Measurements from ENCODE around the gene TFPI.
"Not testable (repeated sequence)": the region's sequence is repeated elsewhere in the genome, so short reads cannot be mapped to it uniquely, and the experiment has no call there.

Gene TFPI

DNA sequence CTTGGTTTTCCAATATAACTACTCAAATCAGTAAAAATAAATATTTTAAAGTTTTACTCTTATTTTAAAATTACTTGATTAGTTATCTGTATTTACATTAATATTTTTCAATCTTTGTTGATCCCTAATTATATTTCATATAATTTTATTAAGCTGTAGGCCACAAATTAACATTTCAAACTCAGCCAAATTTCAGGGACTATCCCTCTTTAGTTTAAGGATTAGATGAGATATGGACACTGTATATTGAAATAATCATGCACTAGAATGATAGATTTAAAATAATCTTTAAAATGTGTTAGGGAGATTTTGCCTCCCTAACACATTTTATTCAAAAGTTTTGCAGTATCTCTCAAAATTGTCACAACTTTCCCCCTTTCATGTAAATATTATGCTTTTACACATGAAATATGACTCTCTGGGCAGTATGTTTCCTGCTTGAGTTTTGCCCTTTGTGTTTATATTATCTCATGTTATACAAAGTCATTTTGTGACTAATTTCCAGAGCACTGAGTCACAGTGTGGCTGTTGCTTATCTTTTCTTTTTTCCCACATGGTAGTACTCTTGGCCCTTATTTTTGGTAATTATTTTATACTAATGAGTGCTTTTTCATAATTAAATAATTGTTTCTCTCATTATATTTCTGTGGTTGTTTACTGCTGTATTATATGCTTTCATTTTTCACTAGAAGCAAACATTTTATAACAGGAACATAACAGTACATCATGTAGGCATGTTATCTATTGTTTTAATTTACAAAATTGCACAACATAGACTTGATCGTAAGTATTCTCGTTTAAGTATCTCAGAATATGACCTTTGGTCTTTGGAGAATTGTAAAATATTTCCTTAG is 1.2 kb downstream of the TFPI start:
- no peak for DNase-seq

DNA sequence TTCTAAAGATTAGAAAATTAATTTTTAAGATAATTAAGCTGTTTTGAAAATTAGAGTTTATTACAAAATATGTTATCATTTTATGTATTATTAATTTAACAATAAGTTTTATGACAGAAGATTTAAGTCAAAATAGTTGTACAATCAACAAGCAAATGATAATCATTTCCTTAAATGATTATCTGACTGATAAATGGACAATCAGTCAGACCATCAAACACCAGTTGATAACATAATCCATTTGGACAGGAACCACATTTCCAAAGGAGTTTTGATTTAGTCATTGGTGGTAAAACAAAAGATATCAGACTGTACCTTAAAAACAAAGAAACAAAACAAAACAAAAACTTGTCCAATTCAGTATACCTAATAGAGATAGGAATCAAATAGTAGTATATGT is 1.9 kb downstream of the TFPI start:
- DNase-seq: no peak

DNA sequence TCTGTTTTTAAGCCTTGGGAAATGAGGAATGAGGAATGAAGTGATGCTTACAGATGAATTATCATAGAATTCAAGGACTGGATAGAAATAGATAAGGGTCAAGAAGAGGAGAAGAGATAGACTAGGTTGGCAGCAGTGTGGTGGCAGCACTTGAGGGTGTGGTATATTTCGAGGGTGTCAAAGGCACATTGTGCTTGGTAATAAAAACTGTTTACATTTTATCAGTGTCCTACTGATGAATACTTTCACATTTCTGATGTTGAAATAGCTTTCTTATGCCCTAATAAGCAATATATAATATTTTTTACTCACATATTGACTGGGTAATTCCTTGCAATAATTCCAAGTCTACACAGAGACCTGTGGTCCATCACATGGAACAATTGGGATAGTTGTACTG is 3.4 kb downstream of the TFPI start:
- no peak for DNase-seq

DNA sequence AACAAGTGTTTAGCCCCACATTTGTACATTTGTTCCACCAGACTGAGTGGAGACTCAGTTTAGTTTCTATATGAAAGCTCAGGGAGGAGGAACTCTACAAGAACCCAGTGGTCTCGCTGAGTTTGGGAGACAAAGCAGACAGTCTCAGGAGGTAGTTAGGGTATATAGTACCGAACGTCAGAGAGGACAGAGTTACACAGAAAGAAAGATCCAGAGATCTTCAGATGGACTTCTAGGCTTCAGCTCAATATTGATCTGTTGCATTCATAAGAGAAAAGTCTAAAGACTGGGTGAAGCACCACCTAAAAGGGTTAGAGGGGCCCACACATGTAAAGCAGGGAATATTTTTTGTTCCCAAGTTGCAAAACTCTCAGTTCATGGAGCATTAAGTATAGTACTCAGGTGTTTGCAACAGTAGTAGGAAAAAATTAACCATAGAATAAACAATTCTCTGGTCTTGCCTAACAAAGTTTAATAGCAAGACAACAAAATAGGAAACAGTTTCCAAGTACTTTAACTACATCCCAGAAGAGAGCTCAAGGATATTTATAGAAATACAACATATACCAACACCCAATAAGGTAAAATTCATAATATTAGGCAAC is 4.2 kb downstream of the TFPI start:
- DNase-seq: no peak

DNA sequence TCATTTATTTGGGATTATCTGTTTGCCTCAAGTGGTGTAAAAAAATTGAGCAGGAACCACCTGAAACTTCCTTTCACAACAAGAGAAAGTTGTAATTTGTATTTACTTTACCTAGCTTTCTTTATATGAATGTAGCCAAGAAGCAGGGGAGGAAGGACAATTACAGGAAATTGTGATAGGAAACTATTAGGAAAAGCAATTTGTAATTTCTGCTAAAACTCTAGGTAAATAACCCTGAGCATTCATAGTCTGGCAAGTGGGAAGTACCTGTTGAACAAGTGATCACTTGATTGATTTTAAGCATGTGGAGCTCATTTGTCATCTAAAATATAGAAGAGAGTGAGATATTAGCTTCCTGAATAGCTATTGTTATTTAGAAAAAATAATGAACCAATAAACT is 5.0 kb downstream of the TFPI start:
- no peak for DNase-seq

DNA sequence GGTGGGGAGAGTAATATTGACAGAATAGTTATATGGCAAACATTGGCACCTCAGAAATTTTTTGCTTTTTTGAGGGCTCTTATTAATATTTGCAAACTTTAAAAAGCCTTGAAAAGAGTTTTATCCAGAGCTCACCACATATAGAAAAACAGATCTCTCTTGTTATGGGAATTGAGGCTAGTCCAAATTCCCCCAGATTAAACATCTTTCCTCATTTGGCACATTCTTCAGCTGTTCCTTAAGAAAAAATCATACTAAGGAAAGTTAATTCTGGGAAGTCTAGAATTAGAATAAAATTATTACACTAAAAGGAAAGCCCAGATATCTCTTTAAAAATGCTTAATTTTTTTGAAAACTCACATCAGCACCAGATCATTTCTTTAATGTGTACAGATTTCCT is 5.6 kb downstream of the TFPI start:
- DNase-seq: no peak

DNA sequence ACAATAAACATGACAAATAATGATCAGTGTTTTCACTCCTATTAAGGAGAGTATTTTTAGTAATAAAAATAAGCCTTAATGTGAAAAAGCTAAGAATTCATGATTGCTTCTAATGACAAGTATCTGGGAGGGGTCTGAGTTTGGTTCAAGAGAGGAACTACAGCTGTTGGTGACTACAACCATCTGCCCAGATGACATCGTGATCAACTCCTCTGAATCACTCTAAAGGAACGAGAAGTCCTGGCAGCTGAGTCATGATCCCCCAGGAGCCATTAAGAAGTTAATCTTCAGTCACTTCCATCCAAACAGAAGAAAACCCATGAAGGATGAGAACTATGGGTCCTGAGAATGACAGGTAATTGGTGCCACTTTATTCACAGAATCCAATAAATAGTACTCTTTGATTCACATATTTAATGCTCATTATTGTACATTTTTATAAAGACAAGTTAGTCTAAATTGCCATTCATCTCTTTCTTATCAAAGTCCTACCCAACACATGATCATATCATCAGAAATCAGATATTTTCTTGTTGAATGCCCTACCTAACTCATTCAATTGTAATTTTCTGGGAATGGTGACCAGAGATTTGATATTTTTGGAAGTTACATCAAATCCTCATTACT is 6.8 kb downstream of the TFPI start:
- DNase-seq: no peak

DNA sequence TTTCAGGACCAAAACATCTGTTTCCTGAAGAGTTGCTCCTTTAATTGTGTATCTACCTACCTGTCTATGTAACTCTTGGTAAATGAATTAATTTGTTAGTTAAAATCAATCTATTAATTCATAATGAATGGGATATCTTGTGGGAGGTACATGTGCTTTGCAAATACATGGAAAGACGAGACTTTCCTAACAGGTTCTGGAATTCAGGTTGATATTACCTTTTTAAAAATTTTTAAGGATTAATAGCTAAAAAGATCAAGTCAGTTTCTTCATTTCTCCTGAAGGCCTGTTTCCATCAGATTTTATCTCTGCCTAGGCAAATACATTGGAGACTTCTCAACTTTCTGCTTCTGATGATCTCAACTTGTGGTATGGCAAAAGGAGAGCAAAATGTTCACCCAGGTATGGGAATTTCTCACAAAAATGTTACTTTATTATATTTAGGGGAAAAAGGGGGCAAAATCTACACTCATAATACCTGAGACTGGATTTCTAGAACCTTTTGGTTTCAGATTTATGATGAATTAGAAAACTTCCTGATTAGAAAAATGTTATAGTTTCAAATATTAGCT is 7.4 kb downstream of the TFPI start:
- DNase-seq: no peak

DNA sequence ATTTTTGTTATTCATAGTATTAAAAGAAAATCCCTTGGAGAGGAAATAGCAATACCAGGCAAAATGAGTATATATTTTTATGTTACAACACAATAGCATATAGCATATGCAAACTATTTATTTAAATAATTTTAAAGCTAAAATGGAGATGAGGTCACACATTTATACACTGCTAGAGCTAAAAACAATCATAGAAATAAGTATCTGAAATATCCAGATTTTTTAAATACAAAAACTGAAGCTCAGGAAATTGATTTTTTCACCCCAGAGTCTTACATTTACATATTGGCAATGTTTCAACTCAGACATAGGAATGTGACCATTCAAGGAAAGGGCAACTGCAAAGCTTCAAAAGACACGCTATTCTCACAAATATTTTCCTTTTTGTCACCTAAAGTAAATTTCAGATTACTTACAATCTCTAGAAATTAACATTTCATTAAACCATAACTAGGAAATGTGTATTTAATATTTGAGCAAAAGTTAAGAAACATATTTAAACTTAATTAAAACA is 8.9 kb downstream of the TFPI start:
- no peak for DNase-seq

DNA sequence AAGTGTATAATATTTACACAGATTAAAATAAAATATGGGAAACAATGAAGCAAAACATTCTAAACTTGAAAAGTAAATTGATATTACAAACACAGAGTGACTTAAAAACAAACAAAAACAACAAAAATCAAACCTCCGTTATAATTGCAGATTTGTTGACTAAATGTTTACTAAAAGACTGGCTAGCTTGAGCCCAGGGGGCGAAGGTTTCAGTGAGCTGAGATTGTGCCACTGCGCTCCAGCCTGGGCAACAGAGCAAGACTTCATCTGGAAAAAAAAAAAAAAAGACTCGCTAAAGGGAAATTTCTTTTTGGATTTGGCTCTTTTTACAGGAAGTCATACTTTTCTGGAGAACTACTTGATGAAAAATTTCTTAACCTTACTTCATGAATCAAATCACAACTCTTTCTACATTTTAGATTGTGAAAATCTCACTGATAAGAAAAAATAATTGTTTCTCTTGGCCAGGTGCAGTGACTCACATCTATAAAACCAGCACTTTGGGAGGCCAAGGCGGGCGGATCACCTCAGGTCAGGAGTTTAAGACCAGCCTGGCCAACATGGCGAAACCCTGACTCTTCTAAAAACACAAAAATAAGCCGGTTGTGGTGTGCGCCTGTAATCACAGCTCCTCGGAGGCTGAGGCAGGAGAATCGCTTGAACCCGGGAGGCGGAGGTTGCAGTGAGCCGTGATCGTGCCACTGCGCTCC is 9.7 kb downstream of the TFPI start:
- no peak for DNase-seq

DNA sequence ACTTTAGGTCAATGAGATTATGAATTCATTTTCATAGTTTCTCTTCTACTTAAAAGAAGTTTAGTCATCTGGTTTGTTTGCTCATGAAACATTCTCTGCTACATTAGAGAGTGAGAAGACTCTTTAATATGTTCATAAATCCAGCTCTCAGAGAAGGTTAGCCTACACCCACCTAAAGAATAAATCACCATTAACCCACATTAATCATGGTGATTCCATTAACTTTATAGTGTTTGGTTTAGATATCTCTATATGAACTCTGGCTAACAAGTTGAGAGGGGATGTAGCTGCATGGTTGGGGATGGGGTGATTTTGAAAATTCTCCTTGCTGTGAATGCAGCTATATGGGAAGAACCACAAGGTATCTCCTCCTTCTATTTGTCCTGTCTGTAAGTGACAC is 10.7 kb downstream of the TFPI start:
- no peak for DNase-seq

DNA sequence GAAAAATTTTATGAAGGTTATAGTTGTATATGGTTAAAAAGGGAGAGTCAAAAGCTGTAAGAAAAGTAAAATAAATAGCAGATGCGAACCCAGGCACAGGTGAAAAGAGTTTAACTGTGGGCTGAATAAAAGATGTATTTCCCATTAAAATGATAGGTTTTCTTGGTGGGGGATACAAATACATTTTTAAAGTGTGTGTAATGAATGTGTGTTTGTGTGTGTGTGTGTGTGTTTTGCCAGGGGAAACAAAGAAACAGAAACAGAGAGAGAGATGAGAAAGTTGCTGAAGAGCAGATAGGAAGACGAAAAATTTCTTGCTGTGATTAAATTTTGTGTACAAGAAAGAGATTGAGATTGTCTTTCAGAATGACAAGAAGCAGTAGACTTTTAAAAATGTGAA is 12.1 kb downstream of the TFPI start:
- no peak for DNase-seq

DNA sequence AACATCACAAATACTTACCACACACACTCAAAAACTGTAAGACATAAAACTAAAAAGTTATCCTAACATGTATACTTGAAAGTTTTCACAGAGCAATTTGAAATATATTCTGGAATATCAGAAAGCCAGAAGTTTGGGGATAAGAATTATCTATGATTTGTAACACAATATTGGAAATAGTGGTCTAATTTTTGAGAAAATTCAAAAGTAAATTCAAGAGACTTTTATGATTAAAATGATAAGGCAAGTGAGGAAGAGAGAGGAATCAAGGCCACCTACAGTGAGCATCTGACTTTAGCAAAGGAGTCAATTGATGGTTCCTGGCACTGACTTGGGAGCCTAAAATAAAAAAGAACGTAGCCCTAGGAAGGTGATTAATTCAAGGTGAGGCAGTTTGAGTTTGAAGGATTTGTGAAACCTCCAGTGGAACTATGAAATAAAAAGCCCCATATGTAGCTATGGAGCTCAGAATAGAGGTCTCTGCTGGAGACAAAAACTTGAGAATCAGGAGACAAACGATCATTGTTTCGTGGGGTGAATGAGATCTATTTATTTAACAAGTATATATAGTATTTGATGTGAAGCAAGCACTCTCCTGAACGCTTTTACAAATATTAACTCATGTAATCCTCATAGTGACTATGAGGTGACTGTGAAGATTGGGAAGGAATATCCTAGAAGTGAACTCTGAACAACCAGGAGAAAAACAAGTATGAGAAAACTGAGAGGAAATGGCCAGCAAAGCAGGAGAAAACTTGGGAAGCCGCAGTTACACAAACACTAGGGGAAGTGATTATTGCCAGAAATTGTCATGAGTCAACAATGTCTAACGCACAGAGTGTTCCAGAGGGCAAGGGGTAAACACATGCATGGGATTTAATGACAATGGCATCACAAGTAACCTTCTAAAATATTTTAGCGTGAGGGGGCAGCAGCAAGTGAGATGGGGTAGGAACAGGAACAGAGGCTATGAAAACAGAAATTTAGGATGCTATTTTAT is 12.8 kb downstream of the TFPI start:
- DNase-seq: no peak

DNA sequence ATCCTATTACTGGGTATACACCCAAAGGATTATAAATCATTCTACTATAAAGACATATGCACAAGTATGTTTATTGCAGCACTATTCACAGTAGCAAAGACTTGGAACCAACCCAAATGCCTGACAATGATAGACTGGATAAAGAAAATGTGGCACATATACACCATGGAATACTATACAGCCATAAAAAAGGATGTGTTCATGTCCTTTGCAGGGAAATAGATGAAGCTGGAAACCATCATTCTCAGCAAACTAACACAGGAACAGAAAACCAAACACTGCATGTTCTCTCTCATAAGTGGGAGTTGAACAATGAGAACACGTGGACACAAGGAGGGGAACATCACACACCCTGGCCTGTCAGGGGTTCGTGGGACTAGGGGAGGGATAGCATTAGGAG is 16.0 kb downstream of the TFPI start:
- DNase-seq: not testable (repeated sequence)

DNA sequence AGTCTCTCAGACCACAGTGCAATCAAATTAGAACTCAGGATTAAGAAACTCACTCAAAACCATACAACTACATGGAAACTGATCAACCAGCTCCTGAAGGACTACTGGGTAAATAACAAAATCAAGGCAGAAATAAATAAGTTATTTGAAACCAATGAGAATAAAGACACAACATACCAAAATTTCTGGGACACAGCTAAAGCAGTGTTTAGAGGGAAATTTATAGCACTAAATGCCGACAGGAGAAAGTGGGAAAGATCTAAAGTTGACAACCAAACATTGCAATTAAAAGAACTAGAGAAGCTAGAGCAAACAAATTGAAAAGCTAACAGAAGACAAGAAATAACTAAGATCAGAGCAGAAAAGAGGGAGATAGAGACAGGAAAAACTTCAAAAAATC is 18.9 kb downstream of the TFPI start:
- not testable (repeated sequence) for DNase-seq

DNA sequence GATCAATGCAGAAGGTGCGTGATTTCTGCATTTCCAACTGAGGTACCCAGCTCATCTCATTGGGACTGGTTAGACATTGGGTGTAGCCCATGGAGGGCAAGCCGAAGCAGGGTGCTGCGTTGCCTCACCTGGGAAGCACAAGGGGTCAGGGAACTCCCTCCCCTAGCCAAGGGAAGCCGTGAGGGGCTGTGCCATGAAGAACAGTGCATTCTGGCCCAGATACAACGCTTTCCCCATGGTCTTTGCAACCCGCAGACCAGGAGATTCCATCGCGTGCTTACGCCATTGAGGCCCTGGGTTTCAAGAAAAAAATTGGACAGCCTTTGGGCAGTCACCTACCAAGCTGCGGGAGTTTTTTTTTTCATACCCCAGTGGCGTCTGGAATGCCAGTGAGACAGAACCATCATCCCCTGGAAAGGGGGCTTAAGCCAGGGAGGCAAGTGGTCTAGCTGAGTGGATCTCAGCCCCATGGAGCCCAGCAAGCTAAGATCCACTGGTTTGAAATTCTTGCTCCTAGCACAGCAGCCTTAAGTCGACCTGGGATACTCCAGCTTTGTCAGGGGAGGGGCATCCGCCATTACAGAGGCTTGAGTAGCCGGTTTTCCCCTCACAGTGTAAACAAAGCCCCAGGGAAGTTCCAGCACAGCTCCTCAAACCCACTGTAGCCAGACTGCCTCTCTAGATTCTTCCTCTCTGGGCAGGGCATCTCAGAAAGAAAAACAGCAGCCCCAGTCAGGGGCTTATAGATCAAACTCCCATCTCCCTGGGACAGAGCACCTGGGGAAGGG is 21.7 kb downstream of the TFPI start:
- no peak for DNase-seq

DNA sequence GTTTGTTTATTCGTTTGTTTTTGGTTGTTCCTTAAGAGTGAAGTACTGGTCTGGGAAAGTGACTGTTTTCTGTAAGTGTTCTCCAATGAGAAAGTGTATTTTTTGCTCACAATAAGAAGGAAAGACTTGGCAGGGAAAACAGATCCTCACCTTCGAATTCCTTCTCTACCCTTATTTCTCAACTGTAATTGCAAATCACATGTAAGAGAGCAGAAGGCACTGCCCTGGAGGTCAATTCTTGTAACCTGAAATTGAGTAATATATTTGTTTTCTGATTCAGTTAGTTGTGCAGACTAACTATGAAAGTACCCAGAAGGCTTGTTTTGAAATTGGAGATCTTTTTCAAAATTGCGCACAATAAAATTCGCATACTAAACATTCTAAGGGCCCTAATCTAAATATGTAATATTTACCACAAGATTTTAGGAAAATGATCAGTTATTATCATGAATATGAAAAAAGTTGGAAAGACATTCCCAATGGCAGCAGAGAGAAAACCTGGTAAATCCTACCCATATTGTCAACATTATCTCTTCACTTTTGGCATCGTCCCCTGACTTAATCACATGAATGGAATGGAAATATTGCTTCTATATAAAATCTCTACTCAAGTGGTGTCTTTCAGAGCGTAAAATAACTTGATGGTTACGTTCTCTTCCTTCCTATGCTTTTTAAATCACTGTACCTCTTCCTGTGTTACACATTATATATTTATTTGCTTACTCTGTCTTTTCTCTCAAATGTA is 24.1 kb downstream of the TFPI start:
- DNase-seq: no peak

DNA sequence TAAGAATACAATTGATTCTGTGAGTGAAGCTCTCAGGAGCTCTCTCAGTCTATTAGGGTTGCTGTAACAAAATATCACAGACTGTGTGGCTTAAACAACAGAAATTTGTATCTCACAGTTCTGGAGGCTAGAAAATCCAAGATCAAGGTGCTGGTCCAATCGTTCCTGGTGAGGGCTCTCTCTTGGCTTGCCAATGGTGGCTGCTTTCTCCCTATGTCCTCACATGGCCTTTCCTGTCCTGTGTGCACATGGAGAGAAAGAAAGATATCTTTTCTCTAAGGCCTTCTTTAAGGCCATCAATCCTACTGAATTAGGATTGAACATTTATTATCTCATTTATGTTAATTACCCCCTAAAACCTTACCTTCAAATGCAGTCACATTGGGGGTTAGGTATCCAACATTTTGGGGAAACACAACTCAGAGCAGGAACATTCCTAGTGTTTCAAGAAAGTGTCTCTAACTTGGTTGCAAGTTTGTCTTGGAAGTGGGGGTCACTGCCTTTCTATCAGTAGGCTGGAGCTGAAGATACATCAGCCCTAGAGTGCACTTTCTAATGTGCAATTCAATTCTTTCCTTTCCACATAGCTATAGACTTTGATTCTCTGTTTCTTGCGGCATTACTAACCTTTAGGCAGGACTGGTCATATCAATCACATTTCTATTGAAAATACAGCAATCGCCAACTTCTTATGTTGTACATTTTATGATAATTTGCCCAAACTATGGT is 24.8 kb downstream of the TFPI start:
- no peak for DNase-seq

DNA sequence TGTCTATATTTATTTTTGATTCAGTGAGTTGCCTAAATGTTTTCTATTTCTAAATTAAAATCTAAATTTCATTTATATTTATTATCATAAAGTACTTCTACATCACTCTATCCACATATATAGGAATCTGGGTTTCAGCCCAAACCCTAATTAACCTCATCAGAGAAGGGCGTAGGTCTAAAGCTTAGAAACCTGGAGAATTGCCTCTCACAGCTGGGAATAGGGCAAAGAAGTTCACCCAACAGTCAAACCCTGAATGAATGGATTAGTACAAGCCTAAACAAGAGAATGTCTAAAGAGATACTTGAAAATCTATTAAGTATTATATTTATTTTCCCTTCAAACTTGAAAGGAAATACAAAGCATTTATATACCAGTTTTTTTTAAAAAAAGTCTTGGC is 26.2 kb downstream of the TFPI start:
- no peak for DNase-seq

Measured in NCI-H2029 treated with DMSO at 0.1 percent for 48 hours (cell line).